K562 (cell line): ENCODE data around the gene GARNL3. TPM values are rescaled to one million over a fixed set of nuclear protein-coding genes. Genes with fewer than 3 reads are reported as not detected.

ENCODE experiments used
- ATAC-seq: fragments of 200-7000 bp; cut with Tn5 transposase; 3 replicates; pipeline ENCODE4 v1.9.1; 2020; ENCODE audit warnings: moderate library complexity
- BruUV-seq: library from RNA; stranded (reverse); fragments of 400-500 nt; replicated peaks from 2 replicates; lab custom pipeline; 2021; lab: Mats Ljungman, UMichigan
- CTCF ChIA-PET: fragments of 300-600 bp; formaldehyde crosslinking; extraction: SDS; loops from one replicate; lab custom pipeline; 2021; ENCODE audit warnings: low intra/inter-chr PET ratio; lab: Yijun Ruan, JAX
- POLR2A ChIA-PET: fragments of 300-600, 350-650 bp; sonication (Branson Sonifier 250); formaldehyde crosslinking; extraction: SDS; loops from one replicate; lab custom pipeline; 2021; ENCODE audit warnings: antibody characterized with exemption, inconsistent platforms; lab: Yijun Ruan, JAX
- DNase-seq, 4 experiments: peaks; one replicate each; pipeline versions ENCODE4 v3.0.0 to v3.0.0-alpha.2; 2011 to 2018; ENCODE audit warnings: low spot score in 3 of 4, mixed read lengths in 3 of 4; ENCODE audit errors: extremely low read depth in 1 of 4
- FAIRE-seq: peaks from 2 replicates; lab custom pipeline; 2011; peaks lifted over from hg19 to GRCh38; lab: Jason Lieb, UNC
- H2AFZ ChIP-seq: 2 replicates; pipeline ENCODE4 v1.6.0; 2011; ENCODE audit warnings: low read depth, low read length, control low read depth, inconsistent platforms
- H3K27ac ChIP-seq: fragments of 200-600 bp; 3 replicates; pipeline ENCODE4 v1.8.0; 2011; ENCODE audit warnings: low read depth, mild to moderate bottlenecking, control low read depth, inconsistent platforms, low read length, moderate library complexity, mixed read lengths; ENCODE audit errors: extremely low read depth
- H3K27me3 ChIP-seq, 2 experiments: fragments of 300-600 bp in 1 of 2; 2 replicates in 1 of 2; 3 replicates in 1 of 2; pipeline versions ENCODE4 v1.6.0 to v1.8.0; 2011; ENCODE audit warnings: inconsistent platforms in 2 of 2, low read length in 2 of 2, mild to moderate bottlenecking in 1 of 2, mixed read lengths in 1 of 2, moderate library complexity in 1 of 2; ENCODE audit not compliant: control insufficient read depth in 2 of 2, insufficient read depth in 2 of 2
- H3K36me3 ChIP-seq: fragments of 300-600 bp; 3 replicates; pipeline ENCODE4 v1.8.0; 2011; ENCODE audit warnings: mild to moderate bottlenecking, low read length, inconsistent platforms; ENCODE audit not compliant: control insufficient read depth, insufficient read depth
- H3K4me1 ChIP-seq, 2 experiments: fragments of 200-600 bp in 1 of 2; replicated peaks in 1 of 2; 2 replicates in 1 of 2; 3 replicates in 1 of 2; pipeline versions ENCODE4 v1.5.1 to v1.8.0; 2011; ENCODE audit warnings: inconsistent platforms in 2 of 2, low read length in 2 of 2, mild to moderate bottlenecking in 1 of 2, mixed read lengths in 1 of 2, moderate library complexity in 1 of 2; ENCODE audit not compliant: control insufficient read depth in 2 of 2, insufficient read depth in 2 of 2
- H3K4me2 ChIP-seq: 2 replicates; pipeline ENCODE4 v1.6.1; 2011; ENCODE audit warnings: low read length, control low read depth, inconsistent platforms, mixed read lengths; ENCODE audit not compliant: insufficient read depth
- H3K4me3 ChIP-seq: fragments of 200-600 bp; sonication (generic), shearing (Covaris generic); 2 replicates; pipeline ENCODE4 v1.5.1; 2016; ENCODE audit warnings: control low read depth, inconsistent platforms
- H3K79me2 ChIP-seq: fragments of 200-600 bp; 3 replicates; pipeline ENCODE4 v1.8.0; 2011; ENCODE audit warnings: low read length, inconsistent platforms; ENCODE audit not compliant: control insufficient read depth, insufficient read depth
- H3K9ac ChIP-seq, 2 experiments: 2 replicates each; pipeline versions ENCODE4 v1.6.0 to v1.6.1; 2011; ENCODE audit warnings: low read depth in 2 of 2, low read length in 2 of 2, control low read depth in 1 of 2, inconsistent platforms in 1 of 2, mild to moderate bottlenecking in 1 of 2, mixed read lengths in 1 of 2; ENCODE audit not compliant: insufficient read depth in 1 of 2
- H3K9me1 ChIP-seq: one replicate; pipeline ENCODE4 v1.6.0; 2011; ENCODE audit warnings: inconsistent platforms, mild to moderate bottlenecking, low read length, moderate library complexity; ENCODE audit not compliant: control insufficient read depth, insufficient read depth
- H3K9me3 ChIP-seq: replicated peaks from 2 replicates; pipeline ENCODE4 v1.5.1; 2011; ENCODE audit warnings: low read depth, low read length, inconsistent platforms; ENCODE audit not compliant: control insufficient read depth, insufficient read depth
- H4K20me1 ChIP-seq: replicated peaks from 2 replicates; pipeline ENCODE4 v1.6.1; 2011; ENCODE audit warnings: low read length, inconsistent platforms, mixed read lengths; ENCODE audit not compliant: control insufficient read depth, insufficient read depth
- C11orf30 ChIP-seq: fragments of 450-650 bp; IDR thresholded peaks from 2 replicates; pipeline ENCODE4 v1.6.1; 2016; ENCODE audit warnings: low read depth, mild to moderate bottlenecking
- CTCF ChIP-seq, 3 experiments: IDR thresholded peaks in 2 of 3; conservative IDR thresholded peaks in 1 of 3; 2 replicates each; pipeline ENCODE4 v1.5.1; 2011 to 2012; ENCODE audit warnings: low read length in 3 of 3, mild to moderate bottlenecking in 3 of 3, control low read depth in 2 of 3, improper control_type of control experiment in 1 of 3, inconsistent platforms in 1 of 3, low read depth in 1 of 3, mixed read lengths in 1 of 3, moderate library complexity in 1 of 3; ENCODE audit not compliant: insufficient read depth in 2 of 3
- DNMT1 ChIP-seq: fragments of 450-650 bp; IDR thresholded peaks from 2 replicates; pipeline ENCODE4 v1.6.1; 2016; ENCODE audit warnings: antibody characterized with exemption, mild to moderate bottlenecking
- MAFK ChIP-seq: IDR thresholded peaks from 2 replicates; pipeline ENCODE4 v1.6.1; 2011; ENCODE audit warnings: low read length, improper control_type of control experiment
- RAD21 ChIP-seq, 2 experiments: fragments of 250-450 bp in 1 of 2; fragments of 450-650 bp in 1 of 2; sonication (Bioruptor Pico) in 1 of 2; formaldehyde crosslinking in 1 of 2; IDR thresholded peaks in 1 of 2; conservative IDR thresholded peaks in 1 of 2; 2 replicates each; pipeline versions ENCODE4 v1.4.0 to v1.8.0; 2020 to 2022; ENCODE audit warnings: mild to moderate bottlenecking in 2 of 2, moderate library complexity in 1 of 2
- ZNF830 ChIP-seq: fragments of 250-450 bp; sonication (Bioruptor Pico); IDR thresholded peaks from 2 replicates; pipeline ENCODE4 v1.5.0; 2021; ENCODE audit warnings: mild to moderate bottlenecking
- WGBS: fragments of 100-300 bp; shearing (Covaris generic); methylation state at CpG from one replicate; pipeline ENCODE4 v1.1.6; 2016; ENCODE audit warnings: low coverage, mixed read lengths; ENCODE audit not compliant: insufficient coverage; ENCODE audit errors: missing lambda C conversion rate; 5-methylcytosine and 5-hydroxymethylcytosine counted together
- in situ Hi-C: fragments of 300-500 bp; cut with MboI; formaldehyde crosslinking; loops from 4 replicates; pipeline ENCODE4 v1.15.0; 2018; ENCODE audit warnings: inconsistent platforms, mixed read lengths
- intact Hi-C: fragments of 100-400 bp; cut with micrococcal nuclease; formaldehyde crosslinking; loops from 2 replicates; pipeline ENCODE4 v1.14.2; 2022
- polyA plus RNA-seq, 8 experiments: library from polyadenylated mRNA; depleted of rRNA in 4 of 8; stranded (reverse) in 5 of 8; unstranded in 3 of 8; fragments of >200 nt; fragmentation: Nextera tagmentation in 2 of 8; fragmentation: Illumina TruSeq in 1 of 8; extraction: Ambion mirVana in 2 of 8; extraction: Trizol in 1 of 8; gene quantifications; 2 replicates each; pipeline versions ENCODE4 v1.2.1 to v1.2.3, GENCODE V29; 2011 to 2014; ENCODE audit warnings: inconsistent platforms in 1 of 8, missing spikeins in 1 of 8
- total RNA-seq, 7 experiments: library from RNA; depleted of rRNA in 6 of 7; stranded (reverse); fragments of >200 nt in 6 of 7; fragmentation: Illumina TruSeq in 2 of 7; extraction: Trizol in 2 of 7; gene quantifications; 2 replicates each; pipeline versions ENCODE4 v1.2.1 to v1.2.3, GENCODE V29; 2011 to 2021; ENCODE audit warnings: low replicate concordance in 1 of 7
- TF ChIP-seq, protein P1 (sequence below), 2 experiments: fragments of 450-650 bp; IDR thresholded peaks; 2 replicates each; pipeline ENCODE4 v1.6.1; 2016; ENCODE audit warnings: mild to moderate bottlenecking in 2 of 2, borderline replicate concordance in 1 of 2, low read depth in 1 of 2, moderate library complexity in 1 of 2
- TF ChIP-seq, protein P2 (sequence below): sonication (generic); IDR thresholded peaks from 2 replicates; pipeline ENCODE4 v1.6.1; 2016

Gene GARNL3
- total and polyA plus RNA-seq, 9 of the 15 experiments (the other 6 are each of a cell fraction or from before 2014, with no cell fraction given): 0.35 to 2.7 (median 1.6) TPM

GRCh38 chr9:127360250-127360649 is 95.7 kb downstream of the GARNL3 start:
- TF ChIP-seq, protein P1, sequence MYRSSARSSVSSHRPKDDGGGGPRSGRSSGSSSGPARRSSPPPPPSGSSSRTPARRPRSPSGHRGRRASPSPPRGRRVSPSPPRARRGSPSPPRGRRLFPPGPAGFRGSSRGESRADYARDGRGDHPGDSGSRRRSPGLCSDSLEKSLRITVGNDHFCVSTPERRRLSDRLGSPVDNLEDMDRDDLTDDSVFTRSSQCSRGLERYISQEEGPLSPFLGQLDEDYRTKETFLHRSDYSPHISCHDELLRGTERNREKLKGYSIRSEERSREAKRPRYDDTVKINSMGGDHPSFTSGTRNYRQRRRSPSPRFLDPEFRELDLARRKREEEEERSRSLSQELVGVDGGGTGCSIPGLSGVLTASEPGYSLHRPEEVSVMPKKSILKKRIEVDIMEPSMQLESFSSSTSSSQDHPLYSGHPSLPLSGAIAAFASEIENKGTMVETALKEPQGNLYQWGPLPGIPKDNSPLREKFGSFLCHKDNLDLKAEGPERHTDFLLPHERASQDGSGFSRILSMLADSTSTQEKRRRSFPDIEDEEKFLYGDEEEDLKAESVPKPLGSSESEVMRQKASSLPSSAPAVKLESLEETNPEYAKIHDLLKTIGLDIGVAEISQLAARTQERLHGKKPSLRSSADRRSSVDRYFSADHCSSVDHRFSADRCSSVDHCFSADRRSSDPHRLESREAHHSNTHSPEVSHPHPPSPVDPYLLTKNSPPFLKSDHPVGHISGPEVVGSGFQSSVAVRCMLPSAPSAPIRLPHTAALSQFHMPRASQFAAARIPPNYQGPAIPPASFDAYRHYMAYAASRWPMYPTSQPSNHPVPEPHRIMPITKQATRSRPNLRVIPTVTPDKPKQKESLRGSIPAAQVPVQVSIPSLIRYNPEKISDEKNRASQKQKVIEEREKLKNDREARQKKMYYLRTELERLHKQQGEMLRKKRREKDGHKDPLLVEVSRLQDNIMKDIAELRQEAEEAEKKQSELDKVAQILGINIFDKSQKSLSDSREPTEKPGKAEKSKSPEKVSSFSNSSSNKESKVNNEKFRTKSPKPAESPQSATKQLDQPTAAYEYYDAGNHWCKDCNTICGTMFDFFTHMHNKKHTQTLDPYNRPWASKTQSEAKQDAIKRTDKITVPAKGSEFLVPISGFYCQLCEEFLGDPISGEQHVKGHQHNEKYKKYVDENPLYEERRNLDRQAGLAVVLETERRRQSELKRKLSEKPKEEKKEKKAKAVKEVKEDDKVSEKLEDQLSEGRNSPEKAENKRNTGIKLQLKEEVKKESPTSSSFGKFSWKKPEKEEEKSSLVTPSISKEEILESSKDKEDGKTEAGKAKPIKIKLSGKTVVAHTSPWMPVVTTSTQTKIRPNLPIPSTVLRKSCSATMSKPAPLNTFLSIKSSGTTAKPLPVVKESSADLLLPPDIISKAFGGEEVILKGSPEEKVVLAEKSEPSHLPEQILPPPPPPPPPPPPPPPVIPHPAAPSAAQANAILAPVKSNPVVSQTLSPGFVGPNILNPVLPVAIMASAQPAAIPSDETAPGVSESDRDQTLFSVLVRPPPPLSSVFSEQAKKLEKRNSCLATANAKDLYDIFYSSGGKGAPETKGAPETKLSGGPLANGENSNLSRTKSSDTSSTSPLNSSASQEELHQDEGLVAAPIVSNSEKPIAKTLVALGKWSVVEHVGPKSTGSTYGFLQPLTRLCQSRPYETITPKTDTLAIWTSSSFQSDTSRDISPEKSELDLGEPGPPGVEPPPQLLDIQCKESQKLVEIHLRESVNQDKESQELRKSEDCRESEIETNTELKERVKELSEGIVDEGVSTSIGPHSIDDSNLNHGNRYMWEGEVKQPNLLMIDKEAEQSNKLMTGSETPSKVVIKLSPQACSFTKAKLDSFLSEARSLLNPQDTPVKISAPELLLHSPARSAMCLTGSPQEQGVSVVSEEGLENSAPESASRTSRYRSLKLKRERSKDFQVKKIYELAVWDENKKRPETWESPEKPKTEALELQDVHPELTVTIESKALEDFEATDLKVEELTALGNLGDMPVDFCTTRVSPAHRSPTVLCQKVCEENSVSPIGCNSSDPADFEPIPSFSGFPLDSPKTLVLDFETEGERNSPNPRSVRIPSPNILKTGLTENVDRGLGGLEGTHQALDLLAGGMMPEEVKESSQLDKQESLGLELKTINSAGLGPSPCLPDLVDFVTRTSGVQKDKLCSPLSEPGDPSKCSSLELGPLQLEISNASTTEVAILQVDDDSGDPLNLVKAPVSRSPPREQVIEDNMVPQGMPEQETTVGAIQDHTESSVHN (IDR thresholded peaks at IDR 0.05; ENCODE audit: borderline replicate concordance in 1 of 2, low read depth in 1 of 2): no peak
- TF ChIP-seq C11orf30 (no peak), RAD21 (CRISPR knock-in tag; conservative IDR thresholded peaks at IDR 0.05 in 1 of 2, IDR thresholded peaks at IDR 0.05 in 1 of 2) (peak in 1 of 2 experiments; percentile 17; a peak in 1 of 4 replicates), MAFK (no peak), ZNF830 (CRISPR knock-in tag) (no peak), CTCF (IDR thresholded peaks at IDR 0.05 in 2 of 3, conservative IDR thresholded peaks at IDR 0.05 in 1 of 3; ENCODE audit: insufficient read depth in 2 of 3, low read depth in 1 of 3, low read length in 3 of 3) (peak; percentile 35 to 46 (median 36); a peak in 5 of 6 replicates), DNMT1 (no peak)
- TF ChIP-seq, protein P2, sequence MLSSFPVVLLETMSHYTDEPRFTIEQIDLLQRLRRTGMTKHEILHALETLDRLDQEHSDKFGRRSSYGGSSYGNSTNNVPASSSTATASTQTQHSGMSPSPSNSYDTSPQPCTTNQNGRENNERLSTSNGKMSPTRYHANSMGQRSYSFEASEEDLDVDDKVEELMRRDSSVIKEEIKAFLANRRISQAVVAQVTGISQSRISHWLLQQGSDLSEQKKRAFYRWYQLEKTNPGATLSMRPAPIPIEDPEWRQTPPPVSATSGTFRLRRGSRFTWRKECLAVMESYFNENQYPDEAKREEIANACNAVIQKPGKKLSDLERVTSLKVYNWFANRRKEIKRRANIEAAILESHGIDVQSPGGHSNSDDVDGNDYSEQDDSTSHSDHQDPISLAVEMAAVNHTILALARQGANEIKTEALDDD: no peak
- intact Hi-C loops: loop anchor here (2.0 to 5.0 kb wide), 5 partner anchors 48 to 227 kb away; no protein-coding TSS in a partner anchor
- H3K27me3 ChIP-seq: peaks cover 9 to 12% of the 10 kb centered on the region in 2 experiments
- H3K4me1 ChIP-seq: peaks cover 7 to 9% of the 10 kb centered on the region in 2 experiments; a peak in 3 of 5 replicates
- in situ Hi-C loops: no loop called here
- H3K79me2 ChIP-seq: no peaks in the 10 kb centered on the region
- no TSS peak for BruUV-seq
- CTCF ChIA-PET: interaction anchor here (1.3 kb wide), 1 partner anchor 146 kb away, joined by 5 read pairs; no protein-coding TSS in a partner anchor
- H3K4me3 ChIP-seq: no peak overlapping the region
- peak overlapping the region; percentile 54; the same call in 1 of the 2 replicates for H2AFZ ChIP-seq
- no peaks in the 10 kb centered on the region for H3K36me3 ChIP-seq
- no peak overlapping the region for H3K27ac ChIP-seq
- DNase-seq: peak; percentile 14 to 41 (median 30)
- POLR2A ChIA-PET: interaction anchor here (0.6 to 1.2 kb wide), 4 partner anchors 14 to 823 kb away, joined by 3 to 4 read pairs (median 3); partner anchors contain the start of gene ZNF79
- 13% methylated on average over 7 of the region's 8 CpGs for WGBS
- no peaks in the 10 kb centered on the region for H3K9me1 ChIP-seq
- peak; percentile 15 for FAIRE-seq
- no peaks in the 10 kb centered on the region for H3K9me3 ChIP-seq
- H4K20me1 ChIP-seq: no peaks in the 10 kb centered on the region
- no peak overlapping the region for H3K4me2 ChIP-seq
- peak; percentile 85 for ATAC-seq
- H3K9ac ChIP-seq: no peak overlapping the region
